ENCODE measurements around the gene TRNAU1AP.
"Not testable (repeated sequence)": the region's sequence is repeated elsewhere in the genome, so short reads cannot be mapped to it uniquely, and the experiment has no call there.

TRNAU1AP gene

GRCh38 chr1:28510273-28510969, 42.5 kb upstream of the TRNAU1AP start:
- no peaks in the 10 kb centered on the region for H3K9me3 ChIP-seq (ENCODE audit: insufficient read depth, low read length)
- H3K79me2 ChIP-seq (ENCODE audit: low read length): peaks cover 50% of the 10 kb centered on the region

GRCh38 chr1:28510970-28511440, 41.9 kb upstream of the TRNAU1AP start:
- H3K9ac ChIP-seq (ENCODE audit: low read length): no peak overlapping the region
- TF ChIP-seq CTCF (IDR thresholded peaks at IDR 0.05; ENCODE audit: low read depth, low read length) (no peak), EZH2phosphoT487 (IDR thresholded peaks at IDR 0.05; ENCODE audit: low read depth) (no peak)
- no peak overlapping the region for H2AFZ ChIP-seq (ENCODE audit: low read depth, low read length)
- H3K79me2 ChIP-seq (ENCODE audit: low read length): peaks cover 46% of the 10 kb centered on the region
- H3K4me2 ChIP-seq (ENCODE audit: low read length): peak overlapping the region; percentile 97; the same call in 1 of the 2 replicates
- H3K36me3 ChIP-seq (replicated peaks; ENCODE audit: low read depth, low read length): peaks cover 66% of the 10 kb centered on the region
- H3K27me3 ChIP-seq (ENCODE audit: low read depth, low read length): no peaks in the 10 kb centered on the region
- H4K20me1 ChIP-seq (ENCODE audit: insufficient read depth, low read length): peaks cover 26% of the 10 kb centered on the region
- no peaks in the 10 kb centered on the region for H3K9me3 ChIP-seq (ENCODE audit: insufficient read depth, low read length)
- peak overlapping the region; percentile 89; the same call in 1 of the 2 replicates for H3K4me3 ChIP-seq (ENCODE audit: low read length)
- H3K4me1 ChIP-seq (ENCODE audit: low read length): peaks cover 35% of the 10 kb centered on the region
- H3K27ac ChIP-seq (ENCODE audit: low read length): peak overlapping the region; percentile 86

More at GRCh38 chr1:28510273-28510969, 42.5 kb upstream of the TRNAU1AP start:
- TF ChIP-seq CTCF (IDR thresholded peaks at IDR 0.05; ENCODE audit: low read depth, low read length): no peak
- peaks cover 35% of the 10 kb centered on the region for H3K4me1 ChIP-seq (ENCODE audit: low read length)
- H3K27me3 ChIP-seq (ENCODE audit: low read depth, low read length): no peaks in the 10 kb centered on the region
- peak overlapping the region; percentile 97 for H3K4me2 ChIP-seq (ENCODE audit: low read length)
- no peak overlapping the region for H2AFZ ChIP-seq (ENCODE audit: low read depth, low read length)
- H3K4me3 ChIP-seq (ENCODE audit: low read length): peak overlapping the region; percentile 89
- peaks cover 66% of the 10 kb centered on the region for H3K36me3 ChIP-seq (replicated peaks; ENCODE audit: low read depth, low read length)
- H4K20me1 ChIP-seq (ENCODE audit: insufficient read depth, low read length): peaks cover 26% of the 10 kb centered on the region
- peak overlapping the region; percentile 13; the same call in 1 of the 2 replicates for H3K9ac ChIP-seq (ENCODE audit: low read length)
- peak overlapping the region; percentile 86 for H3K27ac ChIP-seq (ENCODE audit: low read length)

- peaks cover 43% of the 10 kb centered on the region for H3K4me1 ChIP-seq (ENCODE audit: low read length)
- peaks cover 26% of the 10 kb centered on the region for H4K20me1 ChIP-seq (ENCODE audit: insufficient read depth, low read length)
- peak overlapping the region; percentile 36 for H3K27ac ChIP-seq (ENCODE audit: low read length)
- no peak overlapping the region for H3K4me2 ChIP-seq (ENCODE audit: low read length)
- H3K4me3 ChIP-seq (ENCODE audit: low read length): no peak overlapping the region
- no peaks in the 10 kb centered on the region for H3K27me3 ChIP-seq (ENCODE audit: low read depth, low read length)
- H2AFZ ChIP-seq (ENCODE audit: low read depth, low read length): no peak overlapping the region
- no peak overlapping the region for H3K9ac ChIP-seq (ENCODE audit: low read length)
- no peaks in the 10 kb centered on the region for H3K9me3 ChIP-seq (ENCODE audit: insufficient read depth, low read length)
- H3K79me2 ChIP-seq (ENCODE audit: low read length): peaks cover 35% of the 10 kb centered on the region
- TF ChIP-seq EZH2phosphoT487 (IDR thresholded peaks at IDR 0.05; ENCODE audit: low read depth) (no peak), CTCF (IDR thresholded peaks at IDR 0.05; ENCODE audit: low read depth, low read length) (no peak)
- peaks cover 56% of the 10 kb centered on the region for H3K36me3 ChIP-seq (replicated peaks; ENCODE audit: low read depth, low read length)
Observed at GRCh38 chr1:28512058-28512611, 40.8 kb upstream of the TRNAU1AP start.

GRCh38 chr1:28514445-28514933, 38.4 kb upstream of the TRNAU1AP start:
- H3K27ac ChIP-seq (ENCODE audit: low read length): peak overlapping the region; percentile 10
- peaks cover 16% of the 10 kb centered on the region for H4K20me1 ChIP-seq (ENCODE audit: insufficient read depth, low read length)
- peaks cover 36% of the 10 kb centered on the region for H3K4me1 ChIP-seq (ENCODE audit: low read length)
- not testable (repeated sequence) for H3K4me3 ChIP-seq (ENCODE audit: low read length); H2AFZ ChIP-seq (ENCODE audit: low read depth, low read length); H3K9me3 ChIP-seq (ENCODE audit: insufficient read depth, low read length); H3K4me2 ChIP-seq (ENCODE audit: low read length); H3K27me3 ChIP-seq (ENCODE audit: low read depth, low read length); H3K9ac ChIP-seq (ENCODE audit: low read length)
- peaks cover 28% of the 10 kb centered on the region for H3K79me2 ChIP-seq (ENCODE audit: low read length)
- peaks cover 33% of the 10 kb centered on the region for H3K36me3 ChIP-seq (replicated peaks; ENCODE audit: low read depth, low read length)

Data from OCI-LY3 (cell line).